ENCODE results near the gene ZNF41. TPM values are rescaled to one million over a fixed set of nuclear protein-coding genes. Genes with fewer than 3 reads are reported as not detected.

ZNF41 gene
- polyA plus RNA-seq, 1 experiment, result 6.2 TPM

DNA sequence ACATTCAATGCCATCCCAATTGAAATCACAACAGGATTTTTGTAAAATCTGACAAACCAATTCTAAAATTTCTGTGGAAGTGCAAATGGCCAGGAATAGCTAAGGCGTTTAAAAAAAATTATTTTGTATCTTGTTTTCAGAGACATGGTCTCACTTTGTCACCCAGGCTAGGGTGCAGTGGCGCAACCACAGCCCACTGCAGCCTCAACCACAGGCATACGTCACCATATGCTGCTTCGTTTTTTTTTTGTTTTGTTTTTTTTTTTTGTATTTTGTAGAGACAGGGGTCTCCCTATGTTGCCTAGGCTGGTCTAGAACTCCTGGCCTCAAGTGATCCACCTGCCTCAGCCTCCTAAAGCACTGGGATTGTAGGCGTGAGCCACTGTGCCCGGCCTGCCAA is 24.5 kb downstream of the ZNF41 start:
- ChIA-PET POLR2A (interaction anchor here (0.6 kb wide), 1 partner anchor 40 kb away, joined by 3 read pairs; no protein-coding TSS in a partner anchor), CTCF (no interaction called here)
- H3K27ac ChIP-seq (ENCODE audit: low read depth, low read length), result no peak overlapping the region

GRCh38 chrX:47456080-47456479 is 26.9 kb downstream of the ZNF41 start:
- POLR2A ChIA-PET, result no interaction called here
- Histone ChIP-seq H3K27me3 (ENCODE audit: control insufficient read depth, insufficient read depth, low read length) (no peaks in the 10 kb centered on the region), H3K4me3 (ENCODE audit: low read depth, low read length) (no peak overlapping the region), H3K27ac (ENCODE audit: low read depth, low read length) (no peak overlapping the region), H3K9me3 (ENCODE audit: control insufficient read depth, insufficient read depth, low read length) (peaks cover 6% of the 10 kb centered on the region)
- no peak for DNase-seq (ENCODE audit: low read depth, low spot score)
- CTCF ChIA-PET, result interaction anchor here (0.6 kb wide), 1 partner anchor 10 kb away, joined by 3 read pairs; no protein-coding TSS in a partner anchor
- TF ChIP-seq, protein P1, sequence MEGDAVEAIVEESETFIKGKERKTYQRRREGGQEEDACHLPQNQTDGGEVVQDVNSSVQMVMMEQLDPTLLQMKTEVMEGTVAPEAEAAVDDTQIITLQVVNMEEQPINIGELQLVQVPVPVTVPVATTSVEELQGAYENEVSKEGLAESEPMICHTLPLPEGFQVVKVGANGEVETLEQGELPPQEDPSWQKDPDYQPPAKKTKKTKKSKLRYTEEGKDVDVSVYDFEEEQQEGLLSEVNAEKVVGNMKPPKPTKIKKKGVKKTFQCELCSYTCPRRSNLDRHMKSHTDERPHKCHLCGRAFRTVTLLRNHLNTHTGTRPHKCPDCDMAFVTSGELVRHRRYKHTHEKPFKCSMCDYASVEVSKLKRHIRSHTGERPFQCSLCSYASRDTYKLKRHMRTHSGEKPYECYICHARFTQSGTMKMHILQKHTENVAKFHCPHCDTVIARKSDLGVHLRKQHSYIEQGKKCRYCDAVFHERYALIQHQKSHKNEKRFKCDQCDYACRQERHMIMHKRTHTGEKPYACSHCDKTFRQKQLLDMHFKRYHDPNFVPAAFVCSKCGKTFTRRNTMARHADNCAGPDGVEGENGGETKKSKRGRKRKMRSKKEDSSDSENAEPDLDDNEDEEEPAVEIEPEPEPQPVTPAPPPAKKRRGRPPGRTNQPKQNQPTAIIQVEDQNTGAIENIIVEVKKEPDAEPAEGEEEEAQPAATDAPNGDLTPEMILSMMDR (IDR thresholded peaks at IDR 0.05; ENCODE audit: low read depth, low read length), result no peak

More for the DNA sequence above, 24.5 kb downstream of the ZNF41 start:
- H3K27me3 ChIP-seq (ENCODE audit: control insufficient read depth, insufficient read depth, low read length), result no peaks in the 10 kb centered on the region
- no peaks in the 10 kb centered on the region for H3K9me3 ChIP-seq (ENCODE audit: control insufficient read depth, insufficient read depth, low read length)
- no peak overlapping the region for H3K4me3 ChIP-seq (ENCODE audit: low read depth, low read length)
- DNase-seq (ENCODE audit: low read depth, low spot score), result no peak
- TF ChIP-seq, protein P1 (IDR thresholded peaks at IDR 0.05; ENCODE audit: low read depth, low read length), result no peak

- CTCF ChIA-PET, result no interaction called here
- POLR2A ChIA-PET, result no interaction called here
- no peak overlapping the region for H3K4me3 ChIP-seq (ENCODE audit: low read depth, low read length)
- DNase-seq (ENCODE audit: low read depth, low spot score), result no peak
- H3K9me3 ChIP-seq (ENCODE audit: control insufficient read depth, insufficient read depth, low read length), result peaks cover 23% of the 10 kb centered on the region
- no peak overlapping the region for H3K27ac ChIP-seq (ENCODE audit: low read depth, low read length)
- TF ChIP-seq, protein P1 (IDR thresholded peaks at IDR 0.05; ENCODE audit: low read depth, low read length), result no peak
- H3K27me3 ChIP-seq (ENCODE audit: control insufficient read depth, insufficient read depth, low read length), result no peaks in the 10 kb centered on the region
These were observed 30.9 kb downstream of the ZNF41 start for GRCh38 chrX:47452112-47452511.

DNA sequence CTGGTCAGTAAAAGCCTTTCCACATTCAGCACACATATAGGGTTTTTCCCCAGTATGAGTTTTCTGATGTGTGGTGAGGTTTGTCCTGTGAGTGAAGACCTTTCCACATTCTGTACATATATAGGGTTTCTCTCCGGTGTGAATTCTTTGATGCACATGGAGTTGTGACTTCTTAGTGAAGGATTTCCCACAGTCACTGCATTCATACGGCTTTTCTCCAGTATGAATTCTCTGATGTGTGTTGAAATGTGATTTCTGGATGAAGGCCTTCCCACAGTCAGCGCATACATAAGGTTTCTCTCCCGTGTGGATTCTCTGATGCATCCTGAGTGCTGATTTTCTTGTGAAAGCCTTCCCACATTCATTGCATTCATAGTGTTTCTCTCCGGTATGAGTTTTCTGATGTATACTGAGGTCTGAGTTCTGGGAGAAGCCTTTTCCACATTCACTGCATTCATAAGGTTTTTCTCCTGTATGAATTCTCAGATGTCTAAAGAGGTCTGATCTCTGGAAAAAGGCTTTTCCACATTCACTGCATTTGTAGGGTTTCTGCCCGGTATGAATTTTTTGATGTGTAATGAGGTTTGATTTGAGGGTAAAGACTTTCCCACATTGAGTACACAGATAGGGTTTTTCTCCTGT is 34.7 kb downstream of the ZNF41 start:
- TF ChIP-seq, protein P1 (IDR thresholded peaks at IDR 0.05; ENCODE audit: low read depth, low read length), result no peak
- DNase-seq (ENCODE audit: low read depth, low spot score), result no peak
- Histone ChIP-seq H3K4me3 (ENCODE audit: low read depth, low read length) (no peak overlapping the region), H3K27me3 (ENCODE audit: control insufficient read depth, insufficient read depth, low read length) (no peaks in the 10 kb centered on the region), H3K9me3 (ENCODE audit: control insufficient read depth, insufficient read depth, low read length) (peaks cover 24% of the 10 kb centered on the region), H3K27ac (ENCODE audit: low read depth, low read length) (no peak overlapping the region)
- POLR2A ChIA-PET, result no interaction called here
- CTCF ChIA-PET, result no interaction called here

DNA sequence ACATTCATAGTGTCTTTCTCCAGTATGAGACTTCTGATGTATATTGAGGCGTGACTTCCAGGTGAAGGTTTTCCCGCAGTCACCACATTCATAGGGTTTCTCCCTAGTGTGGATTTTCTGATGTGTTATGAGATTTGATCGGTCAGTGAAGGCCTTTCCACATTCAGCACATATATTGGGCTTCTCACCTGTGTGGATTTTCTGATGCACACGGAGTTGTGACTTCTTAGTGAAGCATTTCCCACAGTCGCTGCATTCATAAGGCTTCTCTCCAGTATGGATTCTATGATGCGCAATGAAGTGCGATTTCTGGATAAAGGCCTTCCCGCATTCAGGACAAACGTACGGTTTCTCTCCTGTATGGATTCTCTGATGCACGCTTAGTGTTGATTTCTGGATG is 35.4 kb downstream of the ZNF41 start:
- H3K27me3 ChIP-seq (ENCODE audit: control insufficient read depth, insufficient read depth, low read length), result no peaks in the 10 kb centered on the region
- no peak overlapping the region for H3K27ac ChIP-seq (ENCODE audit: low read depth, low read length)
- DNase-seq (ENCODE audit: low read depth, low spot score), result no peak
- CTCF ChIA-PET, result no interaction called here
- TF ChIP-seq, protein P1 (IDR thresholded peaks at IDR 0.05; ENCODE audit: low read depth, low read length), result no peak
- H3K9me3 ChIP-seq (ENCODE audit: control insufficient read depth, insufficient read depth, low read length), result peaks cover 24% of the 10 kb centered on the region
- no peak overlapping the region for H3K4me3 ChIP-seq (ENCODE audit: low read depth, low read length)
- POLR2A ChIA-PET, result no interaction called here
